SK-N-SH (cell line): ENCODE data around the gene NPAS1. TPM values are rescaled to one million over a fixed set of nuclear protein-coding genes. Genes with fewer than 3 reads are reported as not detected.
A peak's percentile ranks its signal among the peaks of the same experiment; 100 is the strongest.

Experiments used
- CTCF ChIA-PET: fragments of 300-600, 350-600 bp; formaldehyde crosslinking; extraction: SDS; loops from one replicate; lab custom pipeline; 2021; lab: Yijun Ruan, JAX
- POLR2A ChIA-PET: fragments of 350-600 bp; sonication (Branson Sonifier 250); formaldehyde crosslinking; extraction: SDS; loops from one replicate; lab custom pipeline; 2020; ENCODE audit warnings: antibody characterized with exemption, inconsistent platforms; lab: Yijun Ruan, JAX
- DNase-seq: peaks from one replicate; pipeline ENCODE4 v3.0.0; 2012
- H2AFZ ChIP-seq: fragments of 200-600 bp; sonication (generic); 2 replicates; pipeline ENCODE4 v1.8.1; 2016; ENCODE audit warnings: antibody characterized with exemption, mild to moderate bottlenecking, low read depth
- H3F3A ChIP-seq: fragments of 200-600 bp; sonication (generic); replicated peaks from 2 replicates; pipeline ENCODE3; 2016; ENCODE audit warnings: antibody characterized with exemption, mild to moderate bottlenecking; ENCODE audit not compliant: insufficient read depth
- H3K27ac ChIP-seq, 2 experiments: fragments of 200-500 bp in 1 of 2; fragments of 200-600 bp in 1 of 2; sonication (Bioruptor generic) in 1 of 2; sonication (generic), shearing (Covaris generic) in 1 of 2; 2 replicates each; pipeline versions ENCODE4 v1.5.1 to v1.6.1; 2014 to 2016; ENCODE audit warnings: low read depth in 2 of 2, inconsistent platforms in 1 of 2, low read length in 1 of 2, mild to moderate bottlenecking in 1 of 2, mixed read lengths in 1 of 2
- H3K27me3 ChIP-seq: fragments of 200-600 bp; sonication (generic), shearing (Covaris generic); 2 replicates; pipeline ENCODE4 v1.6.1; 2016; ENCODE audit warnings: mixed run types; ENCODE audit not compliant: insufficient read depth
- H3K36me3 ChIP-seq, 2 experiments: fragments of 200-500 bp in 1 of 2; fragments of 200-600 bp in 1 of 2; sonication (Bioruptor generic) in 1 of 2; sonication (generic) in 1 of 2; replicated peaks in 1 of 2; 2 replicates each; pipeline versions ENCODE3 to v1.5.1; 2014 to 2016; ENCODE audit warnings: low read length in 1 of 2, mild to moderate bottlenecking in 1 of 2; ENCODE audit not compliant: insufficient read depth in 2 of 2, control insufficient read depth in 1 of 2
- H3K4me1 ChIP-seq, 2 experiments: fragments of 200-500 bp in 1 of 2; fragments of 200-600 bp in 1 of 2; sonication (Bioruptor generic) in 1 of 2; sonication (generic), shearing (Covaris generic) in 1 of 2; 2 replicates each; pipeline versions ENCODE4 v1.5.1 to v1.6.1; 2014 to 2016; ENCODE audit warnings: low read depth in 1 of 2, low read length in 1 of 2, mixed run types in 1 of 2; ENCODE audit not compliant: insufficient read depth in 2 of 2, control insufficient read depth in 1 of 2
- H3K4me2 ChIP-seq: fragments of 200-600 bp; sonication (generic), shearing (Covaris generic); 2 replicates; pipeline ENCODE4 v1.6.1; 2017; ENCODE audit warnings: mixed run types
- H3K4me3 ChIP-seq, 2 experiments: fragments of 200-500 bp in 1 of 2; fragments of 200-600 bp in 1 of 2; sonication (Bioruptor generic) in 1 of 2; sonication (generic), shearing (Covaris generic) in 1 of 2; 2 replicates each; pipeline versions ENCODE4 v1.5.1 to v1.8.1; 2014 to 2016; ENCODE audit warnings: low read depth in 2 of 2, inconsistent platforms in 1 of 2, low read length in 1 of 2, mild to moderate bottlenecking in 1 of 2, mixed read lengths in 1 of 2, moderate library complexity in 1 of 2
- H3K79me2 ChIP-seq: fragments of 200-600 bp; sonication (generic); 2 replicates; pipeline ENCODE4 v1.8.1; 2017; ENCODE audit warnings: mild to moderate bottlenecking; ENCODE audit not compliant: insufficient read depth
- H3K9ac ChIP-seq: fragments of 200-600 bp; sonication (generic); 2 replicates; pipeline ENCODE4 v1.6.1; 2017; ENCODE audit warnings: mixed run types
- H3K9me2 ChIP-seq: fragments of 200-600 bp; sonication (generic); 2 replicates; pipeline ENCODE4 v1.6.1; 2017; ENCODE audit warnings: mixed run types
- H3K9me3 ChIP-seq: fragments of 200-600 bp; sonication (generic); 2 replicates; pipeline ENCODE4 v1.6.1; 2017; ENCODE audit warnings: mixed run types, mild to moderate bottlenecking, moderate library complexity
- H4K20me1 ChIP-seq: fragments of 200-600 bp; sonication (generic); 2 replicates; pipeline ENCODE4 v1.6.1; 2017; ENCODE audit warnings: mild to moderate bottlenecking, mixed run types; ENCODE audit not compliant: insufficient read depth
- CHD2 ChIP-seq: fragments of 150-350 bp; IDR thresholded peaks from 2 replicates; pipeline ENCODE4 v1.6.1; 2018; ENCODE audit warnings: low read length; ENCODE audit not compliant: partially characterized antibody
- CTCF ChIP-seq: fragments of 200-600 bp; sonication (generic); IDR thresholded peaks from 2 replicates; pipeline ENCODE4 v1.6.1; 2017; ENCODE audit warnings: antibody characterized with exemption, mild to moderate bottlenecking, moderate library complexity
- FOSL2 ChIP-seq: IDR thresholded peaks from 2 replicates; pipeline ENCODE4 v1.4.0; 2012; ENCODE audit warnings: low read depth, mild to moderate bottlenecking, moderate library complexity, borderline replicate concordance
- FOXM1 ChIP-seq: IDR thresholded peaks from 2 replicates; pipeline ENCODE4 v1.4.0; 2012; ENCODE audit warnings: low read depth, mild to moderate bottlenecking
- GABPA ChIP-seq: IDR thresholded peaks from 2 replicates; pipeline ENCODE4 v1.4.0; 2012; ENCODE audit warnings: low read depth, mild to moderate bottlenecking
- MAX ChIP-seq: IDR thresholded peaks from 2 replicates; pipeline ENCODE4 v1.4.0; 2012; ENCODE audit warnings: low read depth
- MEF2A ChIP-seq: IDR thresholded peaks from 2 replicates; pipeline ENCODE4 v1.4.0; 2012; ENCODE audit warnings: low read depth, borderline replicate concordance
- MXI1 ChIP-seq: IDR thresholded peaks from 2 replicates; pipeline ENCODE4 v1.6.1; 2012; ENCODE audit warnings: mild to moderate bottlenecking, low read depth, low read length, improper control_type of control experiment
- NRF1 ChIP-seq: IDR thresholded peaks from 2 replicates; pipeline ENCODE4 v1.6.1; 2012; ENCODE audit warnings: low read depth, mild to moderate bottlenecking, low read length
- PBX3 ChIP-seq: IDR thresholded peaks from 2 replicates; pipeline ENCODE4; 2012
- POLR2AphosphoS5 ChIP-seq: IDR thresholded peaks from 2 replicates; pipeline ENCODE4 v1.6.1; 2012; ENCODE audit warnings: low read depth, low read length
- RAD21 ChIP-seq: IDR thresholded peaks from 2 replicates; pipeline ENCODE4 v1.6.1; 2012; ENCODE audit warnings: mild to moderate bottlenecking, low read length
- SIN3A ChIP-seq: IDR thresholded peaks from 2 replicates; pipeline ENCODE4 v1.6.1; 2012; ENCODE audit warnings: low read depth, mild to moderate bottlenecking, low read length, moderate library complexity, borderline replicate concordance
- SMC3 ChIP-seq: IDR thresholded peaks from 2 replicates; pipeline ENCODE4 v1.6.1; 2012; ENCODE audit warnings: low read depth, low read length, improper control_type of control experiment
- TAF1 ChIP-seq: IDR thresholded peaks from 2 replicates; pipeline ENCODE4 v1.6.1; 2012; ENCODE audit warnings: low read depth, mild to moderate bottlenecking, low read length, moderate library complexity, borderline replicate concordance
- TCF12 ChIP-seq: IDR thresholded peaks from 2 replicates; pipeline ENCODE4 v1.4.0; 2012
- TEAD4 ChIP-seq: IDR thresholded peaks from 2 replicates; pipeline ENCODE4 v1.4.0; 2012; ENCODE audit warnings: mild to moderate bottlenecking, borderline replicate concordance; ENCODE audit not compliant: insufficient read depth
- YY1 ChIP-seq: IDR thresholded peaks from 2 replicates; pipeline ENCODE4 v1.4.0; 2012; ENCODE audit warnings: low read depth, mild to moderate bottlenecking
- WGBS: methylation state at CpG from one replicate; pipeline ENCODE4 v1.1.6; 2017; ENCODE audit warnings: low lambda C conversion rate; 5-methylcytosine and 5-hydroxymethylcytosine counted together
- polyA plus RNA-seq, 3 experiments: library from polyadenylated mRNA; depleted of rRNA; stranded (reverse); fragments of >200 nt; gene quantifications; 2 replicates each; pipeline ENCODE4 v1.2.3, GENCODE V29; 2012

NPAS1 gene
- polyA plus RNA-seq, 1 of the 3 experiments (the other 2 are of a cell fraction): 1.1 TPM

GRCh38 chr19:47032171-47032811 lies 12.7 kb downstream of the NPAS1 start:
- no peaks in the 10 kb centered on the region for H3K9me2 ChIP-seq
- H3K79me2 ChIP-seq: no peaks in the 10 kb centered on the region
- H3K4me3 ChIP-seq: no peak overlapping the region
- TF ChIP-seq TEAD4 (no peak), CTCF (peak; percentile 81), TCF12 (no peak), SIN3A (no peak), RAD21 (peak; percentile 49), CHD2 (no peak), SMC3 (peak; percentile 62)
- no peak overlapping the region for H3K4me2 ChIP-seq
- WGBS: 54% methylated on average over 5 of the region's 17 CpGs
- H3F3A ChIP-seq: peaks cover 4% of the 10 kb centered on the region
- no peaks in the 10 kb centered on the region for H3K9me3 ChIP-seq
- no peaks in the 10 kb centered on the region for H3K36me3 ChIP-seq
- H3K27ac ChIP-seq: no peak overlapping the region
- H3K4me1 ChIP-seq: peaks cover 0 to 10% of the 10 kb centered on the region in 2 experiments; a peak in 1 of 4 replicates
- H4K20me1 ChIP-seq: no peaks in the 10 kb centered on the region
- H3K27me3 ChIP-seq: peaks cover 9% of the 10 kb centered on the region
- CTCF ChIA-PET: interaction anchor here (1.0 to 7.2 kb wide), 5 partner anchors 10 to 63 kb away, joined by 3 to 98 read pairs (median 4); partner anchors contain the start of gene NPAS1
- POLR2A ChIA-PET: no interaction called here
- DNase-seq: peak; percentile 75
- no peak overlapping the region for H2AFZ ChIP-seq
- no peak overlapping the region for H3K9ac ChIP-seq

GRCh38 chr19:47035127-47036096 lies 15.8 kb downstream of the NPAS1 start:
- Histone ChIP-seq H3K4me3 (peak overlapping the region; percentile 48 to 64), H3K4me1 (peaks cover 0 to 5% of the 10 kb centered on the region in 2 experiments; a peak in 1 of 4 replicates)
- POLR2A ChIA-PET: interaction anchor here (1.5 kb wide), 1 partner anchor 12 kb away, joined by 3 read pairs; no protein-coding TSS in a partner anchor
- TF ChIP-seq PBX3 (peak; percentile 49; the same call in 1 of the 2 replicates), YY1 (0 out of 2 replicates have a peak, but pooled peaks have one; percentile 0), MXI1 (peak; percentile 54; the same call in 1 of the 2 replicates), GABPA (no peak), CTCF (peak; percentile 80), MEF2A (no peak), RAD21 (peak; percentile 57), MAX (0 out of 2 replicates have a peak, but pooled peaks have one; percentile 19), NRF1 (peak; percentile 62; the same call in 1 of the 2 replicates), FOXM1 (no peak), POLR2AphosphoS5 (no peak), SMC3 (peak; percentile 50), FOSL2 (peak; percentile 3; the same call in 1 of the 2 replicates), TAF1 (peak; percentile 44; the same call in 1 of the 2 replicates)
- TF ChIP-seq, all 33 proteins: peak for 10
- CTCF ChIA-PET: interaction anchor here (0.6 to 7.2 kb wide), 15 partner anchors 9 to 209 kb away, joined by 3 to 98 read pairs (median 4); partner anchors contain the start of genes NPAS1 and ZC3H4
- no peaks in the 10 kb centered on the region for H3K79me2 ChIP-seq
- no peaks in the 10 kb centered on the region for H3K9me3 ChIP-seq
- peak overlapping the region; percentile 75 for H3K4me2 ChIP-seq
- peak overlapping the region; percentile 87 for H2AFZ ChIP-seq
- no peaks in the 10 kb centered on the region for H3K9me2 ChIP-seq
- peak; percentile 96 for DNase-seq
- H3K27me3 ChIP-seq: no peaks in the 10 kb centered on the region
- H3K9ac ChIP-seq: peak overlapping the region; percentile 37; the same call in 1 of the 2 replicates
- peak overlapping the region; percentile 28 to 71; a peak in 2 of 4 replicates for H3K27ac ChIP-seq
- H4K20me1 ChIP-seq: no peaks in the 10 kb centered on the region
- no peaks in the 10 kb centered on the region for H3F3A ChIP-seq
- no peaks in the 10 kb centered on the region for H3K36me3 ChIP-seq
- WGBS: 11% methylated on average over 35 of the region's 35 CpGs
